IMR-90 (cell line): ENCODE data around the gene GPR152. TPM values are rescaled to one million over a fixed set of nuclear protein-coding genes. Genes with fewer than 3 reads are reported as not detected.

Source experiments
- BHLHE40 ChIP-seq: fragments of 150-350 bp; IDR thresholded peaks from 2 replicates; pipeline ENCODE4 v1.6.1; 2016; ENCODE audit warnings: mild to moderate bottlenecking, low read depth, low read length
- CEBPB ChIP-seq: IDR thresholded peaks from 2 replicates; pipeline ENCODE4 v1.6.1; 2012; ENCODE audit warnings: low read depth, low read length, improper control_type of control experiment
- CHD1 ChIP-seq: IDR thresholded peaks from 2 replicates; pipeline ENCODE4 v1.6.1; 2012; ENCODE audit warnings: low read depth, low read length, improper control_type of control experiment
- FOS ChIP-seq: fragments of 150-350 bp; IDR thresholded peaks from 2 replicates; pipeline ENCODE4 v1.6.1; 2016; ENCODE audit warnings: low read depth, low read length
- MAFK ChIP-seq: IDR thresholded peaks from 2 replicates; pipeline ENCODE4 v1.6.1; 2012; ENCODE audit warnings: low read depth, low read length, improper control_type of control experiment
- NFE2L2 ChIP-seq: fragments of 150-350 bp; IDR thresholded peaks from 2 replicates; pipeline ENCODE4 v1.6.1; 2016; ENCODE audit warnings: low read depth, mild to moderate bottlenecking, low read length
- POLR2A ChIP-seq: IDR thresholded peaks from 2 replicates; pipeline ENCODE4 v1.6.1; 2012; ENCODE audit warnings: mild to moderate bottlenecking, low read depth, low read length
- RAD21 ChIP-seq: IDR thresholded peaks from 2 replicates; pipeline ENCODE4 v1.6.1; 2012; ENCODE audit warnings: low read length, improper control_type of control experiment
- RCOR1 ChIP-seq: IDR thresholded peaks from 2 replicates; pipeline ENCODE4 v1.6.1; 2012; ENCODE audit warnings: mild to moderate bottlenecking, low read length, improper control_type of control experiment; ENCODE audit not compliant: insufficient replicate concordance
- polyA plus RNA-seq, 3 experiments: library from polyadenylated mRNA; depleted of rRNA; stranded (reverse); fragments of >200 nt; gene quantifications; 2 replicates each; pipeline ENCODE4 v1.2.3, GENCODE V29; 2012; ENCODE audit warnings: low replicate concordance in 1 of 3
- total RNA-seq: library from RNA; depleted of rRNA; stranded (reverse); fragments of >200 nt; gene quantifications from 2 replicates; pipeline ENCODE4 v1.2.3, GENCODE V29; 2012

GPR152 gene
- total and polyA plus RNA-seq, 2 of the 4 experiments (the other 2 are of a cell fraction) = not detected

DNA sequence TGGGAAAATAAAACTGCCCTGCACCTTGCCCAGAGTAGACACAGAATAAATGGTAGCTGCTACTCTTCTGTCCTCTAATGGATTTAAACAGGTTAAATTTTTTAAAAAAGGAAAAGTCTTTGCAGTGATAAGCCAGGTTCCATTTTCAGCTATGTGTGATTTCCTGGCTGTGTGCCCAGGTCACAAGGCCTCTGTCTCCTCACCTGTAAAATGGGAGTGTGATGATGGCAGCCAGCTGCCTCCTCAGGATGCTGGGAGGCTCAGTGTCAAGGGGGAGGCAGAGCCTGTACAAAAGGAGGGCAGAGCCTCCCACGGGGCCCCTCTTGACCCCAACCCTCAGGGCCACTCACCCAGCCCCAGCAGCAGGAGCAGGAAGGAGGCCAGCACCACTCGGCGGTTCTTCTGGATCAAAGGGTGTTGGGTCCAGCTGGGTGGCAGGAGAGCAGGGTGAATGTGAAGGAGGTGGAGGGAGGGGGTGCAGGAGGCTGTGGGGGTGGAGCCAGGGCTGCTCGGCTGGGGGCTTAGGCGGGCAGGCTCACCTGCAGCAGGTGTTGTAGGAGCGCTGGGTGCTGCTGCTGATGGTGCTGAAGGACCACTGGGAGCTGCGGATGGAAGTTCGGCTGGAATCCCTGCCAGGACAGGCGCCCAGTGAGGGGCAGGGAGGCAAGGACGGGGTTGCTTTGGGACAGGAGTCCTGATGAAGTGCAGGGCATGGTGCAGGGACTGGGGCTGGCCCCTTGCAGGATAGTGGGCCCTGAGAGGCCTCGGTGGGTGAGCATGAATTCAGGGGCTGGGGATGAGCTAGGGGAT, 14.6 kb upstream of the GPR152 start (continued):
- TF ChIP-seq MAFK (no peak), CHD1 (no peak), BHLHE40 (no peak), RAD21 (no peak), NFE2L2 (no peak), RCOR1 (no peak), FOS (no peak), POLR2A (no peak), CEBPB (no peak)
